Osteoblast (primary cell): ENCODE results near the gene PPY. TPM values are rescaled to one million over a fixed set of nuclear protein-coding genes. Genes with fewer than 3 reads are reported as not detected.

Source experiments
- DNase-seq: peaks from one replicate; pipeline ENCODE4 v3.0.0; 2011; ENCODE audit warnings: low spot score, mixed read lengths; ENCODE audit not compliant: insufficient read length; ENCODE audit errors: missing footprints
- H2AFZ ChIP-seq: 2 replicates; pipeline ENCODE4 v1.6.0; 2011; ENCODE audit warnings: mild to moderate bottlenecking, low read length
- H3K27ac ChIP-seq: 2 replicates; pipeline ENCODE4 v1.5.1; 2011; ENCODE audit warnings: mild to moderate bottlenecking, low read depth, low read length, moderate library complexity
- H3K27me3 ChIP-seq: 2 replicates; pipeline ENCODE4 v1.6.0; 2012; ENCODE audit warnings: mild to moderate bottlenecking, control low read depth, inconsistent platforms, low read length, moderate library complexity; ENCODE audit not compliant: insufficient read depth
- H3K36me3 ChIP-seq: 2 replicates; pipeline ENCODE4 v1.5.1; 2011; ENCODE audit warnings: mild to moderate bottlenecking, low read length, control low read depth, moderate library complexity; ENCODE audit not compliant: insufficient read depth
- H3K4me1 ChIP-seq: 2 replicates; pipeline ENCODE4 v1.5.1; 2011; ENCODE audit warnings: mild to moderate bottlenecking, low read length, control low read depth, moderate library complexity; ENCODE audit not compliant: insufficient read depth
- H3K4me2 ChIP-seq: 2 replicates; pipeline ENCODE4 v1.6.0; 2011; ENCODE audit warnings: mild to moderate bottlenecking, low read length; ENCODE audit not compliant: insufficient read depth
- H3K4me3 ChIP-seq: fragments of 200-600 bp; sonication (generic); 3 replicates; pipeline ENCODE4 v1.5.1; 2012; ENCODE audit warnings: mild to moderate bottlenecking, low read length, inconsistent platforms; ENCODE audit not compliant: insufficient read depth
- H3K79me2 ChIP-seq: 2 replicates; pipeline ENCODE4 v1.6.0; 2012; ENCODE audit warnings: mild to moderate bottlenecking, low read length, control low read depth, inconsistent platforms; ENCODE audit not compliant: insufficient read depth
- H3K9me3 ChIP-seq: 2 replicates; pipeline ENCODE4 v1.5.1; 2011; ENCODE audit warnings: low read depth, low read length, control low read depth
- H4K20me1 ChIP-seq: 2 replicates; pipeline ENCODE4 v1.6.0; 2012; ENCODE audit warnings: mild to moderate bottlenecking, low read length, control low read depth; ENCODE audit not compliant: insufficient read depth
- total RNA-seq: library from RNA; depleted of rRNA; stranded (reverse); fragments of >200 nt; gene quantifications from 2 replicates; pipeline ENCODE4 v1.2.3, GENCODE V29; 2012
- TF ChIP-seq, protein P1 (sequence below): IDR thresholded peaks from 2 replicates; pipeline ENCODE4 v1.5.1; 2011; ENCODE audit warnings: mild to moderate bottlenecking, low read depth, low read length, moderate library complexity; ENCODE audit errors: extremely low read depth

PPY gene
- total RNA-seq, 1 donor = not detected

DNA sequence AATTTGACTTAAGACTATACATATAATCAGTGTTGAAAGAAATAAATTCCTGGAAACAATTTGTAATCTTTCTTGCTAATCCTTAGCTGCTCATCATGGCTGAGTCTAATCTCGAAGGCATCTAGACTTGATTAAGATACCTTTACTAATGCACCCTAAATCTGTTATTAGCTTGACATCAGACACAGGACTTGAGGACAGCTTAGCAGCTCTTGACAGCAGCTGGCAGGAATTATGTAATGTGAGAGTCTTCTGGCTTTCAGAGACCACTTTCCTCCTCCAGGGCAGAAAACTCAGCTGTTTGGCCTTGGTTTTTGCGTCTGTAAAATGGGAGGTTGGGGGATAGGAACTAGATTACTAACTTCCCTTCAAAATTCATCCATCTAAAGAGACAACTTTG, 27.8 kb downstream of the PPY start:
- H3K9me3 ChIP-seq = no peaks in the 10 kb centered on the region
- H4K20me1 ChIP-seq = no peaks in the 10 kb centered on the region
- H3K27ac ChIP-seq = no peak overlapping the region
- no peak overlapping the region for H3K4me3 ChIP-seq
- peaks cover 29% of the 10 kb centered on the region for H3K27me3 ChIP-seq
- H3K4me2 ChIP-seq = no peak overlapping the region
- no peak overlapping the region for H2AFZ ChIP-seq
- no peaks in the 10 kb centered on the region for H3K36me3 ChIP-seq
- TF ChIP-seq, protein P1, sequence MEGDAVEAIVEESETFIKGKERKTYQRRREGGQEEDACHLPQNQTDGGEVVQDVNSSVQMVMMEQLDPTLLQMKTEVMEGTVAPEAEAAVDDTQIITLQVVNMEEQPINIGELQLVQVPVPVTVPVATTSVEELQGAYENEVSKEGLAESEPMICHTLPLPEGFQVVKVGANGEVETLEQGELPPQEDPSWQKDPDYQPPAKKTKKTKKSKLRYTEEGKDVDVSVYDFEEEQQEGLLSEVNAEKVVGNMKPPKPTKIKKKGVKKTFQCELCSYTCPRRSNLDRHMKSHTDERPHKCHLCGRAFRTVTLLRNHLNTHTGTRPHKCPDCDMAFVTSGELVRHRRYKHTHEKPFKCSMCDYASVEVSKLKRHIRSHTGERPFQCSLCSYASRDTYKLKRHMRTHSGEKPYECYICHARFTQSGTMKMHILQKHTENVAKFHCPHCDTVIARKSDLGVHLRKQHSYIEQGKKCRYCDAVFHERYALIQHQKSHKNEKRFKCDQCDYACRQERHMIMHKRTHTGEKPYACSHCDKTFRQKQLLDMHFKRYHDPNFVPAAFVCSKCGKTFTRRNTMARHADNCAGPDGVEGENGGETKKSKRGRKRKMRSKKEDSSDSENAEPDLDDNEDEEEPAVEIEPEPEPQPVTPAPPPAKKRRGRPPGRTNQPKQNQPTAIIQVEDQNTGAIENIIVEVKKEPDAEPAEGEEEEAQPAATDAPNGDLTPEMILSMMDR = no peak
- no peaks in the 10 kb centered on the region for H3K79me2 ChIP-seq
- H3K4me1 ChIP-seq = no peaks in the 10 kb centered on the region
- no peak for DNase-seq

- Histone ChIP-seq H3K36me3 (no peaks in the 10 kb centered on the region), H4K20me1 (no peaks in the 10 kb centered on the region), H3K9me3 (no peaks in the 10 kb centered on the region), H3K79me2 (no peaks in the 10 kb centered on the region), H2AFZ (no peak overlapping the region), H3K4me2 (no peak overlapping the region), H3K27ac (no peak overlapping the region), H3K27me3 (peaks cover 29% of the 10 kb centered on the region), H3K4me1 (no peaks in the 10 kb centered on the region), H3K4me3 (no peak overlapping the region)
- TF ChIP-seq, protein P1 = no peak
- no peak for DNase-seq
Observed at GRCh38 chr17:43913584-43913983, 28.7 kb downstream of the PPY start.

DNA sequence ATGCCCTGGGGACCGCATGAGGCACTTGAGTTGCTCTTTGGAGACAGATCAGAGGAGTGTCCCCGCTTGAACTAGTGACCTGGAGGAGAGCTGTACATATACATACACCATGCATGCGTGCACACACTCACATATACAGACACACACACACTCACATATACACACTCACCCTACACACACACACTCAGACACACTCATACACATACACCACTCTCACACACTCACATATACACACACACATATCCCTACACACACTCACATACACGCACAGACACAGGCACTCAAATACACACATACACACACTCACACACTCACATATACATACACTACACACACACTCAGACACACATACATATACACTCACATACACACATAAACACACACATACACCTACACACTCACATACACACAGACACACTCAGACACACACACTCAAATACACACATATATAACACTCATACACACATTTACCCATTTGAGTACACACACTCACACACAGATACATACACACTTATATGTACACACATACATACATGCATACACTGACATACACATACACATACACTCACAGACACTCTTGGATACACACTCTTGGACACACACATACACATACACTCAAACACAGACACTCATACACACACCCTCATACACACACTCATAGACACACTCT, 29.5 kb downstream of the PPY start:
- TF ChIP-seq, protein P1 = no peak

GRCh38 chr17:43911904-43912303, 30.4 kb downstream of the PPY start:
- H3K79me2 ChIP-seq = no peaks in the 10 kb centered on the region
- H3K27ac ChIP-seq = no peak overlapping the region
- no peaks in the 10 kb centered on the region for H3K9me3 ChIP-seq
- H3K4me3 ChIP-seq = no peak overlapping the region
- TF ChIP-seq, protein P1 = no peak
- H3K4me1 ChIP-seq = peaks cover 9% of the 10 kb centered on the region
- no peak overlapping the region for H2AFZ ChIP-seq
- peaks cover 31% of the 10 kb centered on the region for H3K27me3 ChIP-seq
- H4K20me1 ChIP-seq = no peaks in the 10 kb centered on the region
- H3K4me2 ChIP-seq = no peak overlapping the region
- no peaks in the 10 kb centered on the region for H3K36me3 ChIP-seq
- no peak for DNase-seq

More for the DNA sequence above, 29.5 kb downstream of the PPY start:
- Histone ChIP-seq H4K20me1 (no peaks in the 10 kb centered on the region), H3K27me3 (peaks cover 34% of the 10 kb centered on the region), H2AFZ (no peak overlapping the region), H3K27ac (no peak overlapping the region), H3K36me3 (no peaks in the 10 kb centered on the region), H3K4me1 (peaks cover 5% of the 10 kb centered on the region), H3K4me3 (no peak overlapping the region), H3K9me3 (no peaks in the 10 kb centered on the region), H3K4me2 (no peak overlapping the region), H3K79me2 (no peaks in the 10 kb centered on the region)
- no peak for DNase-seq
